KMS-11 (cell line): ENCODE measurements around the gene OR9Q1.

Source experiments
- H2AFZ ChIP-seq: fragments of 200-600 bp; sonication (generic); 2 replicates; pipeline ENCODE4 v1.6.1; 2016; ENCODE audit warnings: antibody characterized with exemption, mixed run types, low read depth
- H3K27ac ChIP-seq: fragments of 200-600 bp; sonication (generic); 2 replicates; pipeline ENCODE4 v1.6.1; 2016; ENCODE audit warnings: mild to moderate bottlenecking, mixed run types
- H3K27me3 ChIP-seq: fragments of 200-600 bp; sonication (generic); 2 replicates; pipeline ENCODE4 v1.6.1; 2017; ENCODE audit warnings: mild to moderate bottlenecking, low read depth, mixed run types, moderate library complexity; ENCODE audit not compliant: insufficient read depth
- H3K36me3 ChIP-seq: fragments of 200-600 bp; sonication (generic); 2 replicates; pipeline ENCODE4 v1.6.1; 2017; ENCODE audit warnings: mild to moderate bottlenecking, mixed run types; ENCODE audit not compliant: insufficient read depth
- H3K4me1 ChIP-seq: fragments of 200-600 bp; sonication (generic); 2 replicates; pipeline ENCODE4 v1.6.1; 2016; ENCODE audit warnings: mild to moderate bottlenecking, low read depth, mixed run types; ENCODE audit not compliant: poor library complexity, severe bottlenecking
- H3K4me2 ChIP-seq: fragments of 200-600 bp; sonication (generic); 2 replicates; pipeline ENCODE4 v1.7.0; 2016; ENCODE audit warnings: mild to moderate bottlenecking, mixed run types
- H3K4me3 ChIP-seq: fragments of 200-600 bp; sonication (generic); IDR thresholded peaks from 2 replicates; pipeline ENCODE4 v1.6.1; 2017; ENCODE audit warnings: low read depth, low read length, mixed read lengths; ENCODE audit not compliant: insufficient read depth
- H3K79me2 ChIP-seq: fragments of 200-600 bp; sonication (generic); 2 replicates; pipeline ENCODE4 v1.6.1; 2016; ENCODE audit warnings: low read depth, mixed run types; ENCODE audit not compliant: insufficient read depth
- H3K9ac ChIP-seq: fragments of 200-600 bp; sonication (generic); 2 replicates; pipeline ENCODE4 v1.6.1; 2016; ENCODE audit warnings: mild to moderate bottlenecking, mixed run types
- H4K20me1 ChIP-seq: fragments of 200-600 bp; sonication (generic); 2 replicates; pipeline ENCODE4 v1.6.1; 2016; ENCODE audit warnings: mild to moderate bottlenecking, mixed run types; ENCODE audit not compliant: insufficient read depth
- TF ChIP-seq, protein P1 (sequence below): fragments of 200-600 bp; sonication (generic); conservative IDR thresholded peaks from 2 replicates; pipeline ENCODE4 v1.6.1; 2017; ENCODE audit warnings: low read depth, mild to moderate bottlenecking, antibody characterized with exemption, low read length, moderate library complexity, mixed read lengths

OR9Q1 gene

DNA sequence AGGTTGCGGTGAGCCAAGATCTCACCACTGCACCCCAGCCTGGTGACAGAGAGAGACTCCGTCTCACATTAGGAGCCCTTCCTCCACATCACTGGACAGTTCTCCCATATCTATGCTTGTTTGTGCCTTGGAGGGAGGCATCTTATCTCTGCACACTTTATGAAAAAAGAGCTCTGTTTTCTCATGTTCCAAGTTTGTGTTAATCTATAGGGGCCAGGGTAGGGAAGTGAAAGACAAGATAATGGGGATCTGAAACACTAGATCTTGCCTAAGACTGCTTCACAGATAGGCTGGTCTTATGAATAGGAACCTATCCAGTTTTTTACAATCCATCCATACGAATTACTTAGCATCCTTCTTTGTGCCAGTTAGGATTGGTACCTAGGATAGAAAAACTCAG, 24.1 kb downstream of the OR9Q1 start:
- H3K4me2 ChIP-seq = no peak overlapping the region
- H3K27me3 ChIP-seq = no peaks in the 10 kb centered on the region
- H2AFZ ChIP-seq = no peak overlapping the region
- H3K4me3 ChIP-seq = no peak overlapping the region
- TF ChIP-seq, protein P1, sequence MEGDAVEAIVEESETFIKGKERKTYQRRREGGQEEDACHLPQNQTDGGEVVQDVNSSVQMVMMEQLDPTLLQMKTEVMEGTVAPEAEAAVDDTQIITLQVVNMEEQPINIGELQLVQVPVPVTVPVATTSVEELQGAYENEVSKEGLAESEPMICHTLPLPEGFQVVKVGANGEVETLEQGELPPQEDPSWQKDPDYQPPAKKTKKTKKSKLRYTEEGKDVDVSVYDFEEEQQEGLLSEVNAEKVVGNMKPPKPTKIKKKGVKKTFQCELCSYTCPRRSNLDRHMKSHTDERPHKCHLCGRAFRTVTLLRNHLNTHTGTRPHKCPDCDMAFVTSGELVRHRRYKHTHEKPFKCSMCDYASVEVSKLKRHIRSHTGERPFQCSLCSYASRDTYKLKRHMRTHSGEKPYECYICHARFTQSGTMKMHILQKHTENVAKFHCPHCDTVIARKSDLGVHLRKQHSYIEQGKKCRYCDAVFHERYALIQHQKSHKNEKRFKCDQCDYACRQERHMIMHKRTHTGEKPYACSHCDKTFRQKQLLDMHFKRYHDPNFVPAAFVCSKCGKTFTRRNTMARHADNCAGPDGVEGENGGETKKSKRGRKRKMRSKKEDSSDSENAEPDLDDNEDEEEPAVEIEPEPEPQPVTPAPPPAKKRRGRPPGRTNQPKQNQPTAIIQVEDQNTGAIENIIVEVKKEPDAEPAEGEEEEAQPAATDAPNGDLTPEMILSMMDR = no peak
- no peaks in the 10 kb centered on the region for H3K4me1 ChIP-seq
- no peaks in the 10 kb centered on the region for H3K36me3 ChIP-seq
- no peaks in the 10 kb centered on the region for H3K79me2 ChIP-seq
- H4K20me1 ChIP-seq = no peaks in the 10 kb centered on the region
- no peak overlapping the region for H3K27ac ChIP-seq
- H3K9ac ChIP-seq = no peak overlapping the region

DNA sequence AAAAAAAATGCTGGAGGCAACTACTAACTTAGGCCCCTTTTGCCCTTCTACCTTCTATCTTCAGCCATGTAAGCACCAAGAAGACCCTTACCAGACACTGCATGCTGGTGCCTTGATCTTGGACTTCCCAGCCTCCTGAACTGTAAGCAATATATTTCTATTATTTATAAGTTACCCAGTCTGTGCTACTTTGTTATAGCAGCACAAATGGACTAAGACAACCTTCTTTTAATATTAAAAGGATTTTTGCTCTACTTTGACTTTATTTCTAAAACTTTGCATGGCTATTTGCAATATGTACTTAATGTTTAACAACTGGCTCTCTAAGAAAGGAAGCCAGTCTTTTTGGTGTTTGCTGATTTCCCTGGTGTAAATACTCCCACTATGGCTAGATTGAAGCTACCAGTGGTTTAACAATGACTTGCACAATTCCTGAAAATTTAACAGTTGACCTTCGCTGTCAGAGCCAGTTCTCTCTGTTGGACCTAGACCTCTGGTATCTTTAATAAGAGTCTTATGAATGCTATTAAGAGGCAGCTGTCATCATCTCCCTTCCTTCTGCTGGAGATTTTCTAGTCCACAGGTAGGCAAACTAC, 32.2 kb downstream of the OR9Q1 start:
- Histone ChIP-seq H3K36me3 (no peaks in the 10 kb centered on the region), H4K20me1 (no peaks in the 10 kb centered on the region), H3K79me2 (no peaks in the 10 kb centered on the region), H3K4me2 (no peak overlapping the region), H3K4me3 (no peak overlapping the region), H3K27ac (no peak overlapping the region), H2AFZ (no peak overlapping the region), H3K4me1 (no peaks in the 10 kb centered on the region), H3K9ac (no peak overlapping the region), H3K27me3 (no peaks in the 10 kb centered on the region)
- TF ChIP-seq, protein P1 = no peak

DNA sequence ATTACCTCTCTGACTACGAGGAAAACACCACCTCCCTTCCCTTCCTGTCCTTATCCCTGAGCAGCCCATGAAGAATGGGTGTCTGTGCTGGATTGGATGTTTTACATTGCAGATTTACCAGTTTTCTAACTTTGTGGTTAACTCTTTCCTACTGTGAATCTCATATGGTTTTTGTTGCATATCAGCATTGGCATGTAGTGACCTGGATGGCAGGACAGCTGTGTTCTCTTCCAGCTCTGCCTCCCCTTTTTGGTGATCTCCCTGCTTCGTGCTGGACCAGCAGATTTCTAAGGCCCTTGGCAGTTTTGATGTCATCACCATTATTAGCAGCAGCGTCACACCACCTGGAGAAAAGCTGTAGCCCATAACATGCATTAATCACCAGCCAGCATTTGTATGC, 33.8 kb downstream of the OR9Q1 start:
- Histone ChIP-seq H3K4me3 (no peak overlapping the region), H3K36me3 (no peaks in the 10 kb centered on the region)
- TF ChIP-seq, protein P1 = no peak

DNA sequence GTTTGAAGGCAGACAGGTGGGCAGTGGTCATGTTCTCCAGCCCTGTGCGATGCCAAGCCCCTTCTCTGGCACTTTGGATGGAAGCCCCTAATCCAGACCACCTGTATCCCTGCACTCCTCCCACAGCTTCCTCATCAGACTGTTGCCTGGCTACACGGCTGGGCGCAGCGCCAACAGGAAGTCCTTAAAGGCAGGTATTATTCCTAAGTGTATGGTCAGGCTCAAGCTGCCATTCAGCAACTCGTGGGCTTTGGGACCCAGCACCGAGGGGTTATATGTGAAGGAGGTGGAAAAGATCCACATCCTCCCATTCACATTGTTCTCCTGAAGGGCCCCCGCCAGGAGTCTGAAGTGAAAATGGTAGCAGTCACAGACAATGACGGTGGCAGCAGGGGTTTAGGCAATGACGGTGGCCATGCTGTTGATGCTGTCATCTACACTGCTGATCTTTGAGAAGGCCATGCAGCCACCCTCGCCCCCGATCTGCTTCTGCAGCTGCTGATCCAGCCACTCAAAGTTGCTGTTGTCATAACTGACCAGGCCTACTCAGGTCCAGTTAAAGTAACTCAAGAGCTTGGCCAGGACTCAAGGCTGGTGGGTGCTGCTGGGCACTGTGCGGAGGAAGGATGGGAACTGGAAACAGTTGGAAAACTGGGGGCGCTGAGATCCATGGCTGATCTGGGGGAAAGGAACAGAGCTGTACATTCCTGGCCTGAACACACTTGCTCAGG, 34.8 kb downstream of the OR9Q1 start:
- TF ChIP-seq, protein P1 = no peak
- H3K9ac ChIP-seq = no peak overlapping the region
- no peaks in the 10 kb centered on the region for H3K36me3 ChIP-seq
- H3K4me2 ChIP-seq = no peak overlapping the region
- H2AFZ ChIP-seq = no peak overlapping the region
- no peak overlapping the region for H3K27ac ChIP-seq
- no peak overlapping the region for H3K4me3 ChIP-seq
- H3K79me2 ChIP-seq = no peaks in the 10 kb centered on the region
- H4K20me1 ChIP-seq = no peaks in the 10 kb centered on the region
- H3K4me1 ChIP-seq = no peaks in the 10 kb centered on the region
- no peaks in the 10 kb centered on the region for H3K27me3 ChIP-seq

More for the DNA sequence above, 33.8 kb downstream of the OR9Q1 start:
- Histone ChIP-seq H3K79me2 (no peaks in the 10 kb centered on the region), H3K4me1 (no peaks in the 10 kb centered on the region), H2AFZ (no peak overlapping the region), H3K4me2 (no peak overlapping the region), H3K27me3 (no peaks in the 10 kb centered on the region), H4K20me1 (no peaks in the 10 kb centered on the region), H3K27ac (no peak overlapping the region), H3K9ac (no peak overlapping the region)
